GM12878 (cell line): ENCODE measurements around the gene MTIF3. TPM values are rescaled to one million over a fixed set of nuclear protein-coding genes. Genes with fewer than 3 reads are reported as not detected.

Source experiments
- ATF7 ChIP-seq: fragments of 450-650 bp; IDR thresholded peaks from 2 replicates; pipeline ENCODE4 v1.6.1; 2016; ENCODE audit warnings: low read depth, mild to moderate bottlenecking
- BMI1 ChIP-seq: fragments of 450-650 bp; IDR thresholded peaks from 2 replicates; pipeline ENCODE4 v1.6.1; 2016; ENCODE audit warnings: mild to moderate bottlenecking, moderate library complexity, borderline replicate concordance
- CBFB ChIP-seq: IDR thresholded peaks from 2 replicates; pipeline ENCODE4 v1.6.1; 2016; ENCODE audit warnings: antibody characterized with exemption, low read depth
- CTCF ChIP-seq, 3 experiments: IDR thresholded peaks in 2 of 3; conservative IDR thresholded peaks in 1 of 3; 2 replicates each; pipeline ENCODE4 v1.5.1; 2011; ENCODE audit warnings: low read depth in 3 of 3, low read length in 3 of 3, mild to moderate bottlenecking in 3 of 3, control low read depth in 2 of 3, moderate library complexity in 2 of 3, inconsistent platforms in 1 of 3, mixed read lengths in 1 of 3; ENCODE audit not compliant: control insufficient read depth in 2 of 3, insufficient read depth in 1 of 3; ENCODE audit errors: extremely low read depth in 1 of 3
- DPF2 ChIP-seq: fragments of 450-650 bp; IDR thresholded peaks from 2 replicates; pipeline ENCODE4 v1.6.1; 2017; ENCODE audit warnings: mild to moderate bottlenecking
- E2F8 ChIP-seq: fragments of 450-650 bp; IDR thresholded peaks from 2 replicates; pipeline ENCODE4 v1.6.1; 2018; ENCODE audit warnings: mild to moderate bottlenecking, low read depth, moderate library complexity; ENCODE audit not compliant: partially characterized antibody
- EZH2 ChIP-seq: IDR thresholded peaks from 2 replicates; pipeline ENCODE4 v1.6.1; 2012; ENCODE audit warnings: low read depth, mild to moderate bottlenecking, control low read depth, inconsistent platforms, low read length, borderline replicate concordance; ENCODE audit not compliant: control insufficient read depth
- IKZF2 ChIP-seq, 2 experiments: fragments of 450-650 bp; IDR thresholded peaks; 2 replicates each; pipeline ENCODE4 v1.6.1; 2017; ENCODE audit warnings: mild to moderate bottlenecking in 2 of 2, moderate library complexity in 2 of 2
- LARP7 ChIP-seq: fragments of 450-650 bp; IDR thresholded peaks from 2 replicates; pipeline ENCODE4 v1.6.1; 2017; ENCODE audit warnings: mild to moderate bottlenecking
- MTA2 ChIP-seq: fragments of 450-650 bp; IDR thresholded peaks from 2 replicates; pipeline ENCODE4 v1.6.1; 2016; ENCODE audit warnings: low read depth, mild to moderate bottlenecking, moderate library complexity
- NFIC ChIP-seq: IDR thresholded peaks from 2 replicates; pipeline ENCODE4 v1.6.1; 2012; ENCODE audit warnings: low read depth, mild to moderate bottlenecking, inconsistent platforms, low read length, moderate library complexity
- POU2F2 ChIP-seq: IDR thresholded peaks from 3 replicates; pipeline ENCODE4 v1.6.1; 2011; ENCODE audit warnings: low read depth, mild to moderate bottlenecking, low read length, borderline replicate concordance
- PRDM15 ChIP-seq: fragments of 450-650 bp; formaldehyde crosslinking; IDR thresholded peaks from 2 replicates; pipeline ENCODE4 v1.4.0; 2020; ENCODE audit warnings: mild to moderate bottlenecking, moderate library complexity
- SP1 ChIP-seq: IDR thresholded peaks from one replicate; pipeline ENCODE4 v1.6.1; 2011; ENCODE audit warnings: low read depth, low read length
- SPI1 ChIP-seq: IDR thresholded peaks from 2 replicates; pipeline ENCODE4 v1.6.1; 2011; ENCODE audit warnings: low read depth, mild to moderate bottlenecking, low read length, moderate library complexity, borderline replicate concordance; ENCODE audit not compliant: insufficient read depth
- polyA plus RNA-seq, 11 experiments: library from polyadenylated mRNA; depleted of rRNA in 4 of 11; unstranded in 6 of 11; stranded (reverse) in 5 of 11; fragments of >200 nt; fragmentation: Nextera tagmentation in 4 of 11; fragmentation: Illumina TruSeq in 1 of 11; extraction: Ambion mirVana in 4 of 11; extraction: Trizol in 1 of 11; gene quantifications; 1 replicate in 1 of 11; 2 replicates in 10 of 11; pipeline versions ENCODE4 v1.2.1 to v1.2.3, GENCODE V29; 2011 to 2016; ENCODE audit warnings: inconsistent platforms in 2 of 11, missing spikeins in 2 of 11, low read depth in 1 of 11
- total RNA-seq, 4 experiments: library from RNA; depleted of rRNA in 3 of 4; stranded (reverse); fragments of >200 nt in 3 of 4; fragmentation: Illumina TruSeq in 1 of 4; extraction: Trizol in 1 of 4; gene quantifications; 2 replicates each; pipeline versions ENCODE4 v1.2.1 to v1.2.3, GENCODE V29; 2013 to 2021

Gene MTIF3
- total and polyA plus RNA-seq, 10 of the 15 experiments (the other 5 are each of a cell fraction or from before 2014, with no cell fraction given), result 22.4 to 73.9 (median 49.7) TPM

- TF ChIP-seq PRDM15 (CRISPR knock-in tag) (no peak), SP1 (no peak), CBFB (no peak), MTA2 (0 out of 2 replicates have a peak, but pooled peaks have one; percentile 36), SPI1 (peak; percentile 30; the same call in 1 of the 2 replicates), BMI1 (no peak), IKZF2 (IDR thresholded peaks at IDR 0.05) (peak; percentile 78 to 85), LARP7 (no peak), EZH2 (no peak), NFIC (peak; percentile 20; the same call in 1 of the 2 replicates), E2F8 (no peak), POU2F2 (no peak), DPF2 (peak; percentile 80), CTCF (IDR thresholded peaks at IDR 0.05 in 2 of 3, conservative IDR thresholded peaks at IDR 0.05 in 1 of 3; ENCODE audit: control insufficient read depth in 2 of 3, extremely low read depth in 1 of 3, insufficient read depth in 1 of 3, low read depth in 3 of 3, low read length in 3 of 3) (peak in 2 of 3 experiments; percentile 18 to 31; a peak in 2 of 6 replicates), ATF7 (peak; percentile 66)
Observed at GRCh38 chr13:27425918-27426630, 24.3 kb downstream of the MTIF3 start (continued).
